Progenitor cell of endocrine pancreas (in vitro differentiated cells): ENCODE data around the gene SLC39A7. TPM values are rescaled to one million over a fixed set of nuclear protein-coding genes. Genes with fewer than 3 reads are reported as not detected.
A peak's percentile ranks its signal among the peaks of the same experiment; 100 is the strongest.

Experiments
- DNase-seq: peaks from one replicate; pipeline ENCODE4 v3.0.0; 2021; ENCODE audit warnings: low spot score; ENCODE audit not compliant: unreplicated experiment
- H3K27ac Mint-ChIP-seq: 2 replicates; pipeline ENCODE4 v1.8.0; 2021; ENCODE audit warnings: mild to moderate bottlenecking, moderate library complexity, mixed read lengths
- H3K27me3 Mint-ChIP-seq: 2 replicates; pipeline ENCODE4 v1.8.0; 2021; ENCODE audit warnings: mixed read lengths
- H3K36me3 Mint-ChIP-seq: 2 replicates; pipeline ENCODE4 v1.8.0; 2022; ENCODE audit warnings: mixed read lengths; ENCODE audit not compliant: insufficient read depth
- H3K4me1 Mint-ChIP-seq: 2 replicates; pipeline ENCODE4 v1.8.0; 2021; ENCODE audit warnings: low read depth, mixed read lengths
- H3K4me3 Mint-ChIP-seq: 2 replicates; pipeline ENCODE4 v1.8.0; 2021; ENCODE audit warnings: low read depth, mild to moderate bottlenecking, moderate library complexity, mixed read lengths
- H3K9me3 Mint-ChIP-seq: 2 replicates; pipeline ENCODE4 v1.8.0; 2021; ENCODE audit warnings: low read depth, mixed read lengths
- CTCF ChIP-seq: fragments of 200-600 bp; sonication (generic); IDR thresholded peaks from one replicate; pipeline ENCODE4 v1.5.0; 2021; ENCODE audit warnings: antibody characterized with exemption, mild to moderate bottlenecking; ENCODE audit not compliant: unreplicated experiment
- total RNA-seq: library from RNA; stranded (reverse); gene quantifications from 2 replicates; pipeline ENCODE4 v1.2.1, GENCODE V29; 2021

SLC39A7 gene
- total RNA-seq, 1 donor from 2014 or later: 109 TPM

- peak overlapping the region; percentile 70 for H3K4me3 Mint-ChIP-seq
- H3K27me3 Mint-ChIP-seq: peaks cover 35% of the 10 kb centered on the region
- H3K9me3 Mint-ChIP-seq: no peaks in the 10 kb centered on the region
- H3K36me3 Mint-ChIP-seq: peaks cover 18% of the 10 kb centered on the region
- H3K4me1 Mint-ChIP-seq: peaks cover 15% of the 10 kb centered on the region
- H3K27ac Mint-ChIP-seq: no peak overlapping the region
- DNase-seq: no peak
- TF ChIP-seq CTCF: no peak
Measured at GRCh38 chr6:33192671-33193602, 7.7 kb upstream of the SLC39A7 start.

GRCh38 chr6:33193619-33194018, 7.0 kb upstream of the SLC39A7 start:
- TF ChIP-seq CTCF: no peak
- H3K36me3 Mint-ChIP-seq: peaks cover 18% of the 10 kb centered on the region
- H3K9me3 Mint-ChIP-seq: no peaks in the 10 kb centered on the region
- H3K27ac Mint-ChIP-seq: no peak overlapping the region
- H3K4me3 Mint-ChIP-seq: peak overlapping the region; percentile 46
- H3K27me3 Mint-ChIP-seq: peaks cover 30% of the 10 kb centered on the region
- DNase-seq: no peak
- peaks cover 21% of the 10 kb centered on the region for H3K4me1 Mint-ChIP-seq

GRCh38 chr6:33194431-33194979, 6.2 kb upstream of the SLC39A7 start:
- no peak overlapping the region for H3K27ac Mint-ChIP-seq
- H3K36me3 Mint-ChIP-seq: peaks cover 18% of the 10 kb centered on the region
- no peak for DNase-seq
- H3K4me1 Mint-ChIP-seq: peaks cover 28% of the 10 kb centered on the region
- no peaks in the 10 kb centered on the region for H3K9me3 Mint-ChIP-seq
- H3K27me3 Mint-ChIP-seq: peaks cover 29% of the 10 kb centered on the region
- H3K4me3 Mint-ChIP-seq: no peak overlapping the region
- no peak for TF ChIP-seq CTCF

GRCh38 chr6:33195304-33196165, 5.1 kb upstream of the SLC39A7 start:
- TF ChIP-seq CTCF: no peak
- peaks cover 21% of the 10 kb centered on the region for H3K27me3 Mint-ChIP-seq
- DNase-seq: no peak
- no peak overlapping the region for H3K27ac Mint-ChIP-seq
- no peaks in the 10 kb centered on the region for H3K9me3 Mint-ChIP-seq
- H3K4me1 Mint-ChIP-seq: peaks cover 28% of the 10 kb centered on the region
- peaks cover 18% of the 10 kb centered on the region for H3K36me3 Mint-ChIP-seq
- H3K4me3 Mint-ChIP-seq: no peak overlapping the region
